ENCODE results near the gene SUOX. TPM values are rescaled to one million over a fixed set of nuclear protein-coding genes. Genes with fewer than 3 reads are reported as not detected.

Gene SUOX
- total and polyA plus RNA-seq, 2 donors (not counting 1 experiment from before 2014, with no cell fraction given) = 11.1 to 11.6 TPM

GRCh38 chr12:56029666-56030293 lies 32.7 kb downstream of the SUOX start:
- Histone ChIP-seq H3K4me1 (ENCODE audit: control insufficient read depth, extremely low read depth, insufficient read depth, low read length) (no peaks in the 10 kb centered on the region), H3K4me3 (replicated peaks in 1 of 4; ENCODE audit: control extremely low read depth in 1 of 4, insufficient read depth in 1 of 4, low read depth in 3 of 4, low read length in 4 of 4) (no peak overlapping the region), H3K27ac (ENCODE audit: insufficient read depth, low read length) (no peak overlapping the region), H3K4me2 (ENCODE audit: extremely low read depth, insufficient read depth, low read length) (no peak overlapping the region), H3K9me3 (ENCODE audit: control insufficient read depth, insufficient read depth, low read depth, low read length) (no peaks in the 10 kb centered on the region), H3K27me3 (ENCODE audit: control insufficient read depth, insufficient read depth, low read length) (no peaks in the 10 kb centered on the region), H3K79me2 (ENCODE audit: control insufficient read depth, insufficient read depth, low read length) (no peaks in the 10 kb centered on the region), H2AFZ (ENCODE audit: low read length) (no peak overlapping the region), H3K9ac (ENCODE audit: insufficient read depth, low read length) (no peak overlapping the region), H3K36me3 (ENCODE audit: control insufficient read depth, insufficient read depth, low read length) (peaks cover 9% of the 10 kb centered on the region), H4K20me1 (ENCODE audit: control insufficient read depth, extremely low read depth, insufficient read depth, low read length) (no peaks in the 10 kb centered on the region)
- DNase-seq (ENCODE audit: low read depth in 2 of 2) = peak; percentile 61 to 76
- TF ChIP-seq CTCF (conservative IDR thresholded peaks at IDR 0.05 in 1 of 2, IDR thresholded peaks at IDR 0.05 in 1 of 2; ENCODE audit: low read depth in 1 of 2, low read length in 2 of 2) = peak; percentile 79 to 81
- no peak for TF ChIP-seq EZH2 (IDR thresholded peaks at IDR 0.05; ENCODE audit: low read length, missing control alignments)

GRCh38 chr12:56031987-56032386 lies 34.9 kb downstream of the SUOX start:
- no peak for DNase-seq (ENCODE audit: low read depth in 2 of 2)

More at GRCh38 chr12:56031987-56032386, 34.9 kb downstream of the SUOX start:
- Histone ChIP-seq H3K4me1 (ENCODE audit: control insufficient read depth, extremely low read depth, insufficient read depth, low read length) (no peaks in the 10 kb centered on the region), H3K27ac (ENCODE audit: insufficient read depth, low read length) (no peak overlapping the region), H2AFZ (ENCODE audit: low read length) (no peak overlapping the region), H3K4me2 (ENCODE audit: extremely low read depth, insufficient read depth, low read length) (no peak overlapping the region), H3K36me3 (ENCODE audit: control insufficient read depth, insufficient read depth, low read length) (peaks cover 10% of the 10 kb centered on the region), H3K9ac (ENCODE audit: insufficient read depth, low read length) (no peak overlapping the region), H3K9me3 (ENCODE audit: control insufficient read depth, insufficient read depth, low read depth, low read length) (no peaks in the 10 kb centered on the region), H3K4me3 (replicated peaks in 1 of 4; ENCODE audit: control extremely low read depth in 1 of 4, insufficient read depth in 1 of 4, low read depth in 3 of 4, low read length in 4 of 4) (no peak overlapping the region), H4K20me1 (ENCODE audit: control insufficient read depth, extremely low read depth, insufficient read depth, low read length) (no peaks in the 10 kb centered on the region), H3K27me3 (ENCODE audit: control insufficient read depth, insufficient read depth, low read length) (no peaks in the 10 kb centered on the region), H3K79me2 (ENCODE audit: control insufficient read depth, insufficient read depth, low read length) (no peaks in the 10 kb centered on the region)
- TF ChIP-seq CTCF (conservative IDR thresholded peaks at IDR 0.05 in 1 of 2, IDR thresholded peaks at IDR 0.05 in 1 of 2; ENCODE audit: low read depth in 1 of 2, low read length in 2 of 2) (no peak), EZH2 (IDR thresholded peaks at IDR 0.05; ENCODE audit: low read length, missing control alignments) (no peak)
